DND-41 (cell line): Measurements from ENCODE around the gene ADAM30.

Experiments used
- ATAC-seq: fragments of 200-7000 bp; cut with Tn5 transposase; 3 replicates; pipeline ENCODE4 v1.9.1; 2021; ENCODE audit warnings: low read depth; ENCODE audit not compliant: insufficient read depth
- DNase-seq: peaks from one replicate; pipeline ENCODE4 v3.0.0-alpha.2; 2020
- H2AFZ ChIP-seq: 2 replicates; pipeline ENCODE4 v1.6.0; 2012; ENCODE audit warnings: low read depth, low read length
- H3K27ac ChIP-seq: 2 replicates; pipeline ENCODE4 v1.5.1; 2012; ENCODE audit warnings: low read length, inconsistent platforms
- H3K27me3 ChIP-seq: fragments of 200-600 bp; sonication (generic); 2 replicates; pipeline ENCODE4 v1.6.0; 2012; ENCODE audit warnings: low read length, mild to moderate bottlenecking, inconsistent platforms; ENCODE audit not compliant: insufficient read depth, poor library complexity
- H3K36me3 ChIP-seq: 2 replicates; pipeline ENCODE4 v1.5.1; 2012; ENCODE audit warnings: low read length, inconsistent platforms; ENCODE audit not compliant: insufficient read depth
- H3K4me1 ChIP-seq: 2 replicates; pipeline ENCODE4 v1.5.1; 2012; ENCODE audit warnings: mild to moderate bottlenecking, low read length; ENCODE audit not compliant: insufficient read depth
- H3K4me2 ChIP-seq: 2 replicates; pipeline ENCODE4 v1.6.0; 2012; ENCODE audit warnings: mild to moderate bottlenecking, moderate library complexity, low read length, inconsistent platforms; ENCODE audit not compliant: insufficient read depth
- H3K4me3 ChIP-seq, 2 experiments: fragments of 200-600 bp in 1 of 2; shearing (Covaris generic) in 1 of 2; 2 replicates each; pipeline ENCODE4 v1.5.1; 2012 to 2016; ENCODE audit warnings: inconsistent platforms in 2 of 2, low read length in 2 of 2, mild to moderate bottlenecking in 2 of 2, low read depth in 1 of 2, moderate library complexity in 1 of 2
- H3K79me2 ChIP-seq: 2 replicates; pipeline ENCODE4 v1.6.0; 2012; ENCODE audit warnings: low read length, inconsistent platforms; ENCODE audit not compliant: insufficient read depth
- H3K9ac ChIP-seq: 2 replicates; pipeline ENCODE4 v1.6.0; 2012; ENCODE audit warnings: low read depth, mild to moderate bottlenecking, inconsistent platforms, low read length, moderate library complexity
- H3K9me3 ChIP-seq: 2 replicates; pipeline ENCODE4 v1.5.1; 2012; ENCODE audit warnings: low read length, moderate library complexity, mild to moderate bottlenecking, inconsistent platforms; ENCODE audit not compliant: insufficient read depth, severe bottlenecking
- H4K20me1 ChIP-seq: 2 replicates; pipeline ENCODE4 v1.6.0; 2012; ENCODE audit warnings: low read length; ENCODE audit not compliant: insufficient read depth
- EZH2 ChIP-seq: IDR thresholded peaks from 3 replicates; pipeline ENCODE4 v1.6.1; 2012; ENCODE audit warnings: borderline replicate concordance, low read depth, mild to moderate bottlenecking, moderate library complexity, low read length, inconsistent platforms; ENCODE audit not compliant: severe bottlenecking
- TF ChIP-seq, protein P1 (sequence below): IDR thresholded peaks from 2 replicates; pipeline ENCODE4 v1.5.1; 2012; ENCODE audit warnings: borderline replicate concordance, low read length, moderate library complexity, mild to moderate bottlenecking; ENCODE audit not compliant: poor library complexity, severe bottlenecking; ENCODE audit errors: extremely low read depth

ADAM30 gene

DNA sequence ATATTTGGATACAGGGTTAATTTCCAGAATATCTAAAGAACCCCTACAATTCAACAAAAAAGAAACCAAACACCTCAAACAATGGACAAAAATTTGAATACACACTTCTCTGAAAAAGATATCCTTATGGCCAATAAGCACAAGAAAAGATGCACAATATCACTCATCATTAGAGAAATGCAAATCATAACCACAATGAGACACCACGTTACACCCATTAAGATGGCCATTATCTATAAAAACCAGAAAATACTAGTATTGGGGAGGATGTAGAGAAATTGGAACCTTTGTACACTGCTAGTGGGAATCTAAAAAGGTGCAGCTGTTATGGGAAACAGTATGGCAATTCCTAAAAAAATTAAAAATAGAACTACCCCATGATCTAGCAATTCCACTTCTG is 4.9 kb downstream of the ADAM30 start:
- H3K36me3 ChIP-seq = no peaks in the 10 kb centered on the region
- ATAC-seq = no peak
- DNase-seq = no peak
- no peak overlapping the region for H2AFZ ChIP-seq
- TF ChIP-seq, protein P1, sequence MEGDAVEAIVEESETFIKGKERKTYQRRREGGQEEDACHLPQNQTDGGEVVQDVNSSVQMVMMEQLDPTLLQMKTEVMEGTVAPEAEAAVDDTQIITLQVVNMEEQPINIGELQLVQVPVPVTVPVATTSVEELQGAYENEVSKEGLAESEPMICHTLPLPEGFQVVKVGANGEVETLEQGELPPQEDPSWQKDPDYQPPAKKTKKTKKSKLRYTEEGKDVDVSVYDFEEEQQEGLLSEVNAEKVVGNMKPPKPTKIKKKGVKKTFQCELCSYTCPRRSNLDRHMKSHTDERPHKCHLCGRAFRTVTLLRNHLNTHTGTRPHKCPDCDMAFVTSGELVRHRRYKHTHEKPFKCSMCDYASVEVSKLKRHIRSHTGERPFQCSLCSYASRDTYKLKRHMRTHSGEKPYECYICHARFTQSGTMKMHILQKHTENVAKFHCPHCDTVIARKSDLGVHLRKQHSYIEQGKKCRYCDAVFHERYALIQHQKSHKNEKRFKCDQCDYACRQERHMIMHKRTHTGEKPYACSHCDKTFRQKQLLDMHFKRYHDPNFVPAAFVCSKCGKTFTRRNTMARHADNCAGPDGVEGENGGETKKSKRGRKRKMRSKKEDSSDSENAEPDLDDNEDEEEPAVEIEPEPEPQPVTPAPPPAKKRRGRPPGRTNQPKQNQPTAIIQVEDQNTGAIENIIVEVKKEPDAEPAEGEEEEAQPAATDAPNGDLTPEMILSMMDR = no peak
- TF ChIP-seq EZH2 = no peak
- H3K27ac ChIP-seq = peak overlapping the region; percentile 91
- no peaks in the 10 kb centered on the region for H3K27me3 ChIP-seq
- peaks cover 55% of the 10 kb centered on the region for H3K4me1 ChIP-seq
- no peaks in the 10 kb centered on the region for H4K20me1 ChIP-seq
- H3K9ac ChIP-seq = no peak overlapping the region
- no peak overlapping the region for H3K4me3 ChIP-seq
- H3K79me2 ChIP-seq = no peaks in the 10 kb centered on the region
- H3K9me3 ChIP-seq = peaks cover 14% of the 10 kb centered on the region
- H3K4me2 ChIP-seq = no peak overlapping the region

DNA sequence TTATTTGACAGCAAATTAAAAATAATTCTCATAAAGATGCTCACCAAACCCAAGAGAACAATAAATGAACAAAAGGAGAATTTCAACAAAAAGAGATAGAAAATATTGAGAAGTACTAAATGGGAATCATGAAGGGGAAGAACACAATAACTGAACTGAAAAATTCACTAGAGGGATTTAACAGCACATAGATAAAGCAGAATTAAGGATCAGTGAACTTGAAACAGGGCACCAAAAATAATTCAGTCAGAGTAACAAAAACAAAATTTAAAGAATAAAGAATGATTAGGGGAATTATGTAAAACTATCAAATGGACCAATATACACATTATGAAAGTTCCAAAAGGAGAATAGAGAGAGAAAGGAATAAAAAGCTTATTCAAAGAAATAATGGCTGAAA is 7.8 kb downstream of the ADAM30 start:
- Histone ChIP-seq H4K20me1 (no peaks in the 10 kb centered on the region), H3K36me3 (no peaks in the 10 kb centered on the region), H2AFZ (no peak overlapping the region), H3K27ac (no peak overlapping the region), H3K4me2 (no peak overlapping the region), H3K9ac (no peak overlapping the region), H3K79me2 (no peaks in the 10 kb centered on the region), H3K9me3 (peaks cover 14% of the 10 kb centered on the region), H3K4me3 (no peak overlapping the region), H3K4me1 (peaks cover 30% of the 10 kb centered on the region), H3K27me3 (no peaks in the 10 kb centered on the region)
- TF ChIP-seq, protein P1 = no peak
- TF ChIP-seq EZH2 = no peak
- DNase-seq (no peak), ATAC-seq (no peak)

DNA sequence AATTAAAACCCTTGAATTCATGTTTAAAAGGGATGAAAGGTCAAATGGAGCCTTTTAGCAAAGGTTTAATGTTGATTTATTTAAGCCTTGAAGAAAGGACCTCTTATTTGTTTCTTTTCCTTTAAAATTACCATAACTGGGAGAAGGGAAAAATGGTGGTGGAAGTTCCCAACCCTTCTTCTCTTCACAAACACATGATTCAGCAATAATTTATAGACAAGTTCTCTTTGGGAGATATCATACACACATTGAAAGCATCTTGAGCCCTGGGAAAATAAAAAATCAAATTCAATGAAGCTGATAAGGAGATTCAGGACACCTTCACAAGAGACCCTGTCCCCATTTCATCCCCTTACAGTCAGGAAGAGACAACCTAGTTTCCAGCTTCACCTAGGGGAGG is 8.9 kb downstream of the ADAM30 start:
- H3K4me2 ChIP-seq = no peak overlapping the region
- no peaks in the 10 kb centered on the region for H3K36me3 ChIP-seq
- H3K9ac ChIP-seq = no peak overlapping the region
- H3K79me2 ChIP-seq = no peaks in the 10 kb centered on the region
- no peak for DNase-seq
- no peak overlapping the region for H3K27ac ChIP-seq
- no peak for ATAC-seq
- no peaks in the 10 kb centered on the region for H4K20me1 ChIP-seq
- no peaks in the 10 kb centered on the region for H3K27me3 ChIP-seq
- peaks cover 14% of the 10 kb centered on the region for H3K9me3 ChIP-seq
- peaks cover 19% of the 10 kb centered on the region for H3K4me1 ChIP-seq
- H2AFZ ChIP-seq = no peak overlapping the region
- no peak for TF ChIP-seq EZH2
- TF ChIP-seq, protein P1 = no peak
- H3K4me3 ChIP-seq = no peak overlapping the region
